GM19328 (cell line): Measurements from ENCODE around the gene PTCH1.

Experiments
- ATAC-seq: cut with Tn5 transposase; IDR thresholded peaks from one replicate; pipeline ENCODE4 v1.9.1; 2021; ENCODE audit warnings: mild to moderate bottlenecking, moderate library complexity; ENCODE audit not compliant: unreplicated experiment

PTCH1 gene

GRCh38 chr9:95477441-95477840, 39.3 kb downstream of the PTCH1 start:
- ATAC-seq = no peak

- no peak for ATAC-seq
These were observed 48.0 kb downstream of the PTCH1 start for GRCh38 chr9:95468791-95469190.

- ATAC-seq = no peak
These were observed 51.7 kb downstream of the PTCH1 start for GRCh38 chr9:95465115-95465514.

DNA sequence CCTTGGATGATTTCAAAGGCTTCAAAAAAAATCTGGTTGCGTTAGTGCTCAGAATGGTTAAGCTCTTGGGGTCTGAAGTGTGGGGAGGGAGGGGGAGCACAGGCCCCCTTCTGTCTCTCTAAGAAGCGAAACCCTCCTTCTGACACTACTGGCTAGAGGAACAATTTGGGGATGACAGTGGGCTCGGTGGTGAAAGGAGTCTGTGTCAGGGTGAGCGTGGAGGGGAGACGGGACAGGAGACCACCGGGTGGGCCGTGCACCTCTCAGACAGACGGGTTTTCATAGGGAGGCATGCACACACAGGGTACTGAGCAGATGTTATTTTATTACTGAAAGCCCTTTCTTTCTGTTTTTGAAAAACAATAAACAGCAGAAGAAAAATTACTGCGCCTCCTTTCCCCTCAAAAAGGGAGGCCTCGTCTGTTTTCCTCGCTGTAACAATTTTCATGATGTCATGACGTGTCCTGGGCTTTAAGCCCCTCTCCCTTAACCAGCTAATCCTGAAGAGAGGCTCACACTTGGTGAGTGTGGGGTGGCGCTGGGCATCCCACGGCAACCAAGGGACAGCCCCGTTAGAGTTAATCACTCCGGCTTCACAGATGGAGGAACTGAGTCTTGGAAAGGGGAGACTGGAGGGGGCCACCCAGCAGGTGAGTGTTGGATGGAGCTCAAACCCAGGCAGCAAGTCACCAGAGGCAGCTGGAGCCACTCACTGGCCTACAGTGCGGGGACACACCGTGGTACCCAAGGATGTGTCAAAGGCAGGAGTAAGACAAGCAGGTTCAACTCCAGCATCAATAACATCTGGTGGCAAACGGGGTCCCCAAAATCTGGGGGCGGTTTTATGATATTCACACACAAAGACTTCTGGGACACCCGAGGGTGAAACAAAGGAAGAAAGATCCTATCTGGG, 53.4 kb downstream of the PTCH1 start:
- ATAC-seq = no peak

- peak; percentile 95 for ATAC-seq
These were observed 54.3 kb downstream of the PTCH1 start for GRCh38 chr9:95462249-95463147.

- ATAC-seq = no peak
These were observed 55.1 kb downstream of the PTCH1 start for GRCh38 chr9:95461448-95462248.

GRCh38 chr9:95460518-95461164, 56.1 kb downstream of the PTCH1 start:
- no peak for ATAC-seq

DNA sequence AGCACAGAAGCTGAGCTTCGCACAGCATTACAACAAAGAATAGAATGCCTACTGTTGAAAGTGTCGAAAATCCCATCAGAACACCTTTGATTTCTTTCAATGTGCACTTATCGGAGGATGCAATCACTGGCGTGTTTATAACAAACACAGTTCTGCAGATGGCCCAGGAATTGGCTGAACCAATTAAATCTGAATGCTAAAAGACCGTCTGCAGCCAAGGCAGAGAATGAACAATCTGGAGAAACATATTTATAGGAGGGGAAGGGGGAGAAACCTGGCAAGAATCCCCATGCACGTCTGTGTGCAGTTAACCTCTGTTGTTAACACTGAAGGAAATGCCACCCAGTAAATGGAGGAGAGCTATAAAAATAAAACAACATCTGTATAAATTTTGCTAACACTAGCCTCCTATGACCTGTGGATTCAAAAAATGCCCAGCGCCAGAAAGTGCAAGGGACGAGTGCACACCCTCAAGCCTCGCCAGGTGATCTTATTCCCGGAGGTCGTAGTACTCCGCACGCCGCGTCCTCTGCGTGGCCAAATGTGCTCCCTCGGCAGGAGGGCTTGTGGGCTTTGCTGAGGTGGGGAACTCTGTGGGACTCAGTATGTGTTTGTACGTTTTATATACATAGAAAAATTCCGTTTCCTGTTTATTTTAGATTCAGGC, 56.8 kb downstream of the PTCH1 start:
- no peak for ATAC-seq

- no peak for ATAC-seq
These were observed 57.6 kb downstream of the PTCH1 start for GRCh38 chr9:95459178-95459577.

GRCh38 chr9:95458666-95459065, 58.1 kb downstream of the PTCH1 start:
- no peak for ATAC-seq

DNA sequence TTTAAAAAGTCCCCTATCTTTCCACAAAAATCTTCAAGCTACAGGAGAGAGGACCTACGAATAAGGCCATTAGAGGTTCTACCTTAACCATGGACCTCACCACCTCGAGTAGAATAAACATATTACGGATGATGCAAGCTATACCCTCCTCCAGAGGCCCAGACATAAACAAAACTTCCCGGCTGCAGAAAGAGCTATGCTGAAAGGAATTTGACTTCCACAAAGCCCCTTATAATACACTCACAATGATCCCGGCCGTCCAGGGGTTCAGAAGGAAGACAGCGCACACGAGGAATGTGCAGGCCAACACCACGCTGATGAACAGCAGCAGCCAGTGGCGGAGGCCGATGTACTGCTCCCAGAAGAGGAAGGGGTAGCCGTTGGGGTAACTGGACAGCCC, 59.0 kb downstream of the PTCH1 start:
- no peak for ATAC-seq

- no peak for ATAC-seq
These were observed 61.1 kb downstream of the PTCH1 start for GRCh38 chr9:95455714-95456113.

GRCh38 chr9:95452176-95452575, 64.6 kb downstream of the PTCH1 start:
- no peak for ATAC-seq

GRCh38 chr9:95451065-95451426, 65.7 kb downstream of the PTCH1 start:
- ATAC-seq = no peak

DNA sequence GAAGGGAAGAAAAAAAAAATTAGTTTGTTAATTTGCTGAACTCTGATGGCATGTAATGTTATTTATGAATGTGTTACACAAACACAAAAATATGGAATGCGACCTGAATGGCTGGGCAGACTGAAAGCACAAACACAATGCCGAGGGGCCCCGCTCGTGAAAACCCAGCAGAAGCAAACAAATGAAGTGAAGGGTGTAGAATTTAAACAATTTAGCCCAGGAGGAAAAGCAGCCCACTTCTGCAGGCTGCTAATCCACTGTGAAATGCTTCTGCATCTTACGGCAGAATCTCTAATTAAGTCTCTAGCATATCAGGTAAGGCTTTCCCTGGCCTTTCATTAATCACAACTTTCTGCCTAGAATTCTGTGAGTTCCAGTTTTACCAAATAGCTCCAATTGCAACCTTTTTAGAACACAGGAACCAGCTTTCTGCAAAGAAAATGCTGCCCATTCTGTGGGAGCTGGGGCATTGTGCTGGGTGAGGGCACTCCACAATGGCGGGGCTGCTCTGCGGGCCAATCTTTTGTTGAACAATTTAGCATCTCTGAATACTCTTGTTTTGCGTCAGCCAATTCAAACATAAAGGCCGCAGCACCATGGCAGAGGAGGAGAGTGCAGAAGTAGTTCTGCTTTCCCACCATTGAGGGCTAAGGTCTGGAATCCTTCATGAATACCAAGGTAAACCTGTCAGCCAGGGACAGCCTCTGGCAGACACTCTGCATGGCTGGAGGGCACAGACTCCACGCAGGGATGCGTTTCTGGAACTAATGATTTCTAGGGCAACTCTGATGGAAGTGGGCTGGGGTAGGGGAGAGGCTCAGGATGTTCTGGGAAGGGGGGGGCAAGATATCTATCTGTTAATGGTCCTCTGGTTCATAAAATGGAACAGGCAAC, 66.4 kb downstream of the PTCH1 start:
- ATAC-seq = no peak

GRCh38 chr9:95449016-95449415, 67.8 kb downstream of the PTCH1 start:
- ATAC-seq = no peak

DNA sequence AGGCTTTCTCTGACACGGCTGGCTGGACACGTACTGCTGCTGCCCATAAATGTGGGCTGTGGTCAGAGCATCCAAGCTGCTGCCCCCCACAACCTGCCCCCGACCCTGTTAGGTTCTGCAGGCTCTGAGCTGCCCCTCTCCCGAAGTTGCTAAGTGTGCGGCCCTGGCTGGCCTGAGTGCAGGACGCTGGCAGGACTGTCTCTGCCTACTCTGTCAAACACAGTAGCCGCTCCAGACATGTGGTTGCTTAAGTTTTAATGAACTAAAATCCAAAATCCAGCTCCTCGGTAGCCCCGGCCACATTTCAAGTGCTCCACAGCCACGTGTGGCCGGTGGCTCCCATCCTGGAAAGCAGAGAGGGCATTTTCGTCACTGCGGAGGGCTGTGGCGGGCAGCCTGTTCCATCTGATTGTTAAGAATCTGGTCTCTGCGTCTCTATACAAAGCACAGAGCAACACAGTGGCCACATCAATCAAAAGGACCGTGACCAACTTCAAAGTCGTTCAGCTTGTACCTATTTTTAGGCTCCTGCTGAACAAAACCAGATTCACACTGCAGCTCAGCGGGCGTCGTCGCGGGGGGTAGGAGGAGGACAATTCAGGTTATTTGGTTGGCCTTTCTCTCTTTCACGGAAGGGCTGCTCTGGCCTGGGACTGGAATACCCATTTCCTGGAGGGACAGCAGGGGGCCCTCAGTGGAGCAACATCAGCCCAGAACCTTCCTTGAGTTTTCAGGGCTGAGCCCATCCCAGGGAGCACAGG, 68.9 kb downstream of the PTCH1 start:
- no peak for ATAC-seq

DNA sequence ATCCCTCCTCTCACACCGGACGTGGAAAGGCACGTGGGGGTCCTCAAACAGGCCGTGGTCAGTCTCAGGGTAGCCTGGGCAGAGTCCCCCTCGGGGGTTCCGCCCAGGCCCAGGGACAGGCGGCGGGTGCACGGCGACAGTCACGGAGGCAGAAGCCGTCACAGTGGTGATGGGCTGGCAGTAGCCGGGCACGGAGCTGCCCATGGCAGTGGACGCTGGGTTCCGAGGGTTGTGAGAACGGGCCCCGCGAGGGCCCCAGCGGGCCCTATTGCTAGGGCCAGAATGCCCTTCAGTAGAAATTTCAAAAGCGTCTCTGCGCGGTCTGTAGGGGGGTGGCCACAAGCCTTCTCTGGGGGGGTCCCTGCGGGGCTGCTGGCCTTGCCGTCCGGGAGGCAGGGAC, 69.8 kb downstream of the PTCH1 start:
- no peak for ATAC-seq
